ENCODE results near the gene CNTNAP2.
"Not testable (repeated sequence)": the region's sequence is repeated elsewhere in the genome, so short reads cannot be mapped to it uniquely, and the experiment has no call there.

CNTNAP2 gene

GRCh38 chr7:147541261-147541660 lies 1424.7 kb downstream of the CNTNAP2 start:
- DNase-seq: no peak

- DNase-seq: peak in 1 of 51 donors; percentile 4
Observed at GRCh38 chr7:147547252-147547897, 1430.8 kb downstream of the CNTNAP2 start.

- no peak for DNase-seq
Observed at GRCh38 chr7:147556317-147556716, 1439.7 kb downstream of the CNTNAP2 start.

- DNase-seq: no peak
Observed at GRCh38 chr7:147563669-147564068, 1447.1 kb downstream of the CNTNAP2 start.

GRCh38 chr7:147564786-147565476 lies 1448.3 kb downstream of the CNTNAP2 start:
- no peak for DNase-seq

GRCh38 chr7:147567043-147567442 lies 1450.4 kb downstream of the CNTNAP2 start:
- DNase-seq: peak in 2 of 51 donors; percentile 29 to 54

- no peak for DNase-seq
Observed at GRCh38 chr7:147569116-147569913, 1452.7 kb downstream of the CNTNAP2 start.

GRCh38 chr7:147570390-147570789 lies 1453.8 kb downstream of the CNTNAP2 start:
- DNase-seq: no peak

- peak in 3 of 51 donors; percentile 1 to 23 (median 17) for DNase-seq
Observed at GRCh38 chr7:147571436-147572185, 1455.0 kb downstream of the CNTNAP2 start.

GRCh38 chr7:147578196-147578595 lies 1461.6 kb downstream of the CNTNAP2 start:
- DNase-seq: no peak

- no peak for DNase-seq
Observed at GRCh38 chr7:147579148-147579547, 1462.5 kb downstream of the CNTNAP2 start.

GRCh38 chr7:147584771-147585193 lies 1468.2 kb downstream of the CNTNAP2 start:
- DNase-seq: no peak

GRCh38 chr7:147586110-147586509 lies 1469.5 kb downstream of the CNTNAP2 start:
- no peak for DNase-seq

GRCh38 chr7:147586526-147586925 lies 1469.9 kb downstream of the CNTNAP2 start:
- no peak for DNase-seq

GRCh38 chr7:147593271-147594057 lies 1476.9 kb downstream of the CNTNAP2 start:
- no peak for DNase-seq

GRCh38 chr7:147595042-147595441 lies 1478.4 kb downstream of the CNTNAP2 start:
- no peak for DNase-seq

- DNase-seq: not testable (repeated sequence)
Observed at GRCh38 chr7:147598687-147599086, 1482.1 kb downstream of the CNTNAP2 start.

- no peak for DNase-seq
Observed at GRCh38 chr7:147605323-147605722, 1488.7 kb downstream of the CNTNAP2 start.

GRCh38 chr7:147607157-147607800 lies 1490.7 kb downstream of the CNTNAP2 start:
- DNase-seq: no peak

GRCh38 chr7:147611431-147611830 lies 1494.8 kb downstream of the CNTNAP2 start:
- no peak for DNase-seq
